GM19455 (cell line): ENCODE data around the gene BCL2L13.
"Not testable (repeated sequence)": the region's sequence is repeated elsewhere in the genome, so short reads cannot be mapped to it uniquely, and the experiment has no call there.

Source experiments
- ATAC-seq: cut with Tn5 transposase; IDR thresholded peaks from one replicate; pipeline ENCODE4 v1.9.1; 2021; ENCODE audit not compliant: unreplicated experiment

The BCL2L13 gene

DNA sequence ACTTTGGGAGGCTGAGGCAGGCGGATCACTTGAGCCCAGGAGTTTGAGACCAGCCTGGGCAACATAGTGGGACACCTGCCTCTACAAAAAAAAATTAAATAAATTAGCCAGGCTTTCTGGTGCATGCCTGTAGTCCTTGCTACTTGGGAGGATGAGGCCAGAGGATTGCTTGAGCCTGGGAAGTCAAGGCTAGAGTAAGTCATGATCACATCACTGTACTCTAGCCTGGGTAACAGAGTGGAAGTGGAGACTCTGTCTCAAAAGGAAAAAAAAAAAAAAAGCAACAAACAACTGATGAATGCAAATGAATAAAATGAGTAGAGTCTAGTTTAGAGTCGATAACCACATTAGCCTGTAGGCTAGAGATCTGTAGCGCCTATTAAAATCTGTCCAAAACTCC lies 3.9 kb upstream of the BCL2L13 start:
- no peak for ATAC-seq

DNA sequence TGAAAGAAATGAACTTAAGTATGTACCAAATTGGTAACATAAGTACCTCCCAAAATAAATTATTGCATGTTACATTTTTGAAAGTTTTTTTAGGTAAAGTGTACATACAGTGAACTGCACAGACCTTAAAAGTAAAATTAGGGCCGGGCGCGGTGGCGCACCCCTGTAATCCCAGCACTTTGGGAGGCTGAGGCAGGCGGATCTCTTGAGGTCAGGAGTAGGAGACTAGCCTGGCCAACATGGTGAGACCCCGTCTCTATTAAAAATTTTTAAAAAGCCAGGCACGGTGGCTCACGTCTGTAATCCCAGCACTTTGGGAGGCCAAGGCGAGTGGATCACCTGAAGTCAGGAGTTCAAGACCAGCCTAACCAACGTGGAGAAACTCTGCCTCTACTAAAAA lies 1.7 kb upstream of the BCL2L13 start:
- ATAC-seq, result not testable (repeated sequence)

DNA sequence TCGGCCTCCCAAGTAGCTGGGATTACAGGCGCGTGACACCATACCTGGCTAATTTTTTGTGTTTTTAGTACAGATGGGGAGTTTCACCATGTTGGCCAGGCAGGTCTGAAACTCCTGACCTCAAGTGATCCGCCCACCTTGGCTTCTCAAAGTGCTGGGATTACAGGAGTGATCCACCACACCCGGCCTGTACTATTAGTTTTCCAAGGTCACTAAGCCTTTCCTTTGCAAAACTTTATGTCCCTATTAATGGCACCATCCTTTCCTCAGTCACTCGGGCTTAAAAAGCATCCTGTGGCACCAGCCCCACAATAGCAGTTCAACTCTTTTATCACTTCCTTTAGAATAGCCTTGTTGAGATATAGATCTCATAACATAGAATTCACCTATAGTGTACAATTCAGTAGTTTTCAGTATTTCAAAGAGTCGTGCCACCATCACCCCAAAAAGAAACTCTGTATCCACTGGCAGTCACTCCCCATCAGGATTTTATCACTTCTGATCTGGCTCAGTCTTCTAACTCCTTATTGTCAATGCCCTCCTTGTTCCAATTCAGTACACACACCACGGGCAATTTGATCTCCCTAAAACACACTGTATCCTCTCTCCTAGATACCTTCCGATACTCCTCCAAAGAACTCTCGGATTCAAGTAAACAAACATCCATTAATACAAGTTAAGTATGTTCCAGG lies 921 bp upstream of the BCL2L13 start:
- no peak for ATAC-seq

DNA sequence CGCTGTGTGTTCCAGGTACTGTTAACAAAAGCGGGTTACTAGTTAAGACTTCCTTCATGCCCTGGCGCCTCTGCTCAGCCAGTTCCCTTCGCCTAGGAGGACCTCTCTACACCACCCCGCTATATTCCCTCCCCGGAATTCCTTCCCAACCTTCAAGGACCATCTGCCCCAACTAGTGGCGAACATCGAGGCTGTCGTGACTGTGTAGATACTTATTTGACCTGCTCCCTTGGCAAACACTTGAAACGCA lies 450 bp upstream of the BCL2L13 start:
- peak; percentile 12 for ATAC-seq

DNA sequence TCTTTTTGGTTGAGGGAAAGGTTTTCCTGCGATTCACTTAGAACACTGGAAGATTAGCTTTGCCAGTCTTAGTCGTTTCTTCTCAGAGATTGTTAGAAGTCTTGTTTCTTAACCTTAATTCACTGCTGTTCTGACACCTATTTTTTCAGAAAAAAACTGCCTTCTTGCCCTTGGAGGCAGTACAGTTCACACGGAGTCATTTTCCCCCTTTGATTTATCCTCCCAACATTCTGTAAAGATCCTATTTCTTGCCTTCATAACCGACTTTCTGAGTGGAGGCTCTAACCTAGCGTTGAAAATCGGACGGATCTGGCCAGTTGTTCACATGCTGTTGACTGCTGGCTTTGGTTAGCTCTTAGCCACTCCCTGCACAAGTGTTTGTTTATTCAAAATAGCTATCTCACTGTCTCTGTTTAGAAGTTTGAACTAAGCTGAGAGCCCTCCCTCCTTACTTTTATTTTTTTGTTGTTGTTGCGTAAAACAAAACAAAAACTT lies 737 bp downstream of the BCL2L13 start:
- no peak for ATAC-seq

DNA sequence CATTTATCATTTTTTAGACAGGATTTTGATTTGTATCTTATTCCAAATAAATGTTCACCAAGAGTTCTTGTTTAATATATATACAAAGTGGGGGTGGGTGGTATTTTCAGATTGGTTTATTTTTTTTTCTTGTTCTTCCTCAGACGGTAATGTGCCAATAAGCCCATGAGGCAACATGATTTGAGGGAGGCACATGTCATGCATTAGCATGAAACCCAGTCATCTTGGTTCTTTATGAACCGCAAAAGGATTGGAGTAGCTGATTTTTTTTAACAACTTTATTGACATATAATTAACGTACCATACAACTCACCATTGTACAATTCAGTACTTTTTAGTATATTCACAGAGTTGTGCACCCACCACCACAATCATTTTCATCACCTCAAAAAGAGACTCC lies 2.7 kb downstream of the BCL2L13 start:
- no peak for ATAC-seq

DNA sequence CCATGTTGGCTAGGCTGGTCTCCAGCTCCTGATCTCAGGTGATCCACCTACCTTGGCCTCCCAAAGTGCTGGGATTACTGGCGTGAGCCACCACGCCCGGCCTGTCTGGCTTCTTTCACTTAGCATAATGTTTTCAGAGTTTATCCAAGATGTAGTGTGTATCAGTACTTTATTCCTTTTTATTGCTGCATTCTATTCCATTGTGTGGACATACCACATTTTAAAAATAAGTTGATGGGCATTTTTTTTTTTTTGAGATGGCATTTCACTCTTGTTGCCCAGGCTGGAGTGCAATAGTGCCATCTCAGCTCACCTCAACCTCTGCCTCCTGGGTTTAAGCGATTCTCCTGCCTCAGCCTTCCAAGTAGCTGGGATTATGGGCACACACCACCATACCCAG lies 3.8 kb downstream of the BCL2L13 start:
- not testable (repeated sequence) for ATAC-seq

DNA sequence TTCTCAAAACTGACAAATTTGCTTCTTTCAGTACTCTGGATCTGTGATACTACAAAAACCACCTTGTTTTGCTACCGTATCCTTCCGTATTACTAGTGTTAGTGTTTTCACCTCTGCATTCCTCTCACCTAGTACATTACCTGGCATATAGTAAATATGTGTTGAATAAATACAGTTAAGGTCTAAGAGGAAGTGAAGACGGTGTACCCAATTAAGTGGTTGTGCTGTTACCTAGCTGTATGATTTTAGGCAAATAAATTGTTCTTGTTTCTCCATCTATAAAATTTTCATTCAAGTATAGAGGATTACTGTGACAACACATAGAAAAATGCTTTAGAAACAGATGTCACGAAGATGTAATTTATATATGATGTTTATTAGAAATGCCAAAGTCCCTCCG lies 8.9 kb downstream of the BCL2L13 start:
- ATAC-seq, result no peak

DNA sequence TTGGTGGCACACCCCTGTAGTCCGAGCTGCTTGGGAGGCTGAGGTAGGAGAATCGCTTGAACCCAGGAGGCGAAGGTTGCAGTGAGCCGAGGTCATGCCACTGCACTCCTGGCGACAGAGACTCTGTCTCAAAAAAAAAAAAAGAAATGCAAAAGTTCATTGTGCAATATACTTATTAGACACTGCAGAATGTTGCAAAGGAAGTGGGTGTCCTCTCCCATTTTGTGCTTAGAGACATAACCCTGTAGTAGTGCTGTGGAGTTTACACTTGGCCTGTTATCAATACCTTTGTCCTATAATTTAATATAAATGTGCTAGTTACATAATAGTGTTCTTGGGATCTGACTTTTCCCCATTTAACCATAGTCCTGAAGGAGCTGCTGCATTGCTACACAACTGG lies 9.4 kb downstream of the BCL2L13 start:
- no peak for ATAC-seq

DNA sequence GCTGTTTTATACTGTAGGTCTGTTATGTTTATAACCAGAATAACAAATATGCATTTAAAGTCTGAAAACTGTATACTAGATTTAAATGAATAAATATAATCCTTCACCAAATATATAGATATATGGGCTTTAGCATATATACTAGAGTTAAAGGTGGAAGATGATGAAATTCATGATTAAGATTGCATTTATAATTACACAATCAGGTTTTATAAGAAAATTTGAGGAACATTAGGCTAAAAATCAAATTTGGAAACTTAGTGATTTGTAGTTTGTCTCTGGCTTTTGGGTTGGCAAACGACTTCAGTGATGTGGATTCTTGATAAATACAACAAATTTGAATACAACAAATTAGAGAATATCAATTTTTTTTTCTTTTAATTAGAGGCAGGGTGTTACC lies 10.0 kb downstream of the BCL2L13 start:
- no peak for ATAC-seq

DNA sequence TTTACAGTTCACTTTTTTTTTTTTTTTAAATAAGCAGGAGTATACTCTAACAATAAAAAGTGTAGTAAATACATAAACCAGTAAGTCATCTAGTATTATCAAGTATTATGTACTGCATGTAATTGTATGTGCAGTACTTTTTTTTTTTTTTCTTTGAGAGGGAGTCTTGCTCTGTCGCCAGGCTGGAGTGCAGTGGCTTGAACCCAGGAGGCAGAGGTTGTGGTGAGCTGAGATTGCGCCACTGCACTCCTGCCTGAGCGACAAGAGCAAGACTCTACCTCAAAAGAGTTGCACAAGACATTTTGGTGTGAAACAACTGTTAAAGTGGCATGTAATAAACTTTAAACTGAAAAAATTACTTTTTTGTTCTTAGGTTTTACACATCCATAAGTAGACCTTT lies 16.7 kb downstream of the BCL2L13 start:
- no peak for ATAC-seq

DNA sequence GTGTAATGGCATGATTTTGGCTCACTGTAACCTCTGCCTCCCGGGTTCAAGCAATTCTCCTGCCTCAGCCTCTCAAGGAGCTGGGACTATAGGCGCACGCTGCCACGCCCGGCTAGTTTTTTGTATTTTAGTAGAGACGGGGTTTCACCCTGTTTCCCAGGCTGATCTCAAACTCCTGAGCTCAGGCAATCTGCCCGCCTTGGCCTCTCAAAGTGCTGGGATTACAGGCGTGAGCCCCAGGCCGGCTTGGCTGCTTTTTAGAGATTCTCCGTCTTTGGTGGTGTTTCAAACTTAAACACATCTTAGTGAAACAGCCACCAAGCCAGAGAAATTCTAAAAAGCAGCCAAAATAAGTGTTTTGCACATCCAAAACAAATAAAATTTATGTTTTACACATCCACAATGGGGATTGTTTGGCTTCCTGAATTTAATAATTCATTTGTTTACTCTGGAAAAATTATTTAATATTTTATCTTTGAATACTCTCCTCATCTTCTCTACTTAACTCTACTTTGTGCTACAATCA lies 18.4 kb downstream of the BCL2L13 start:
- no peak for ATAC-seq

DNA sequence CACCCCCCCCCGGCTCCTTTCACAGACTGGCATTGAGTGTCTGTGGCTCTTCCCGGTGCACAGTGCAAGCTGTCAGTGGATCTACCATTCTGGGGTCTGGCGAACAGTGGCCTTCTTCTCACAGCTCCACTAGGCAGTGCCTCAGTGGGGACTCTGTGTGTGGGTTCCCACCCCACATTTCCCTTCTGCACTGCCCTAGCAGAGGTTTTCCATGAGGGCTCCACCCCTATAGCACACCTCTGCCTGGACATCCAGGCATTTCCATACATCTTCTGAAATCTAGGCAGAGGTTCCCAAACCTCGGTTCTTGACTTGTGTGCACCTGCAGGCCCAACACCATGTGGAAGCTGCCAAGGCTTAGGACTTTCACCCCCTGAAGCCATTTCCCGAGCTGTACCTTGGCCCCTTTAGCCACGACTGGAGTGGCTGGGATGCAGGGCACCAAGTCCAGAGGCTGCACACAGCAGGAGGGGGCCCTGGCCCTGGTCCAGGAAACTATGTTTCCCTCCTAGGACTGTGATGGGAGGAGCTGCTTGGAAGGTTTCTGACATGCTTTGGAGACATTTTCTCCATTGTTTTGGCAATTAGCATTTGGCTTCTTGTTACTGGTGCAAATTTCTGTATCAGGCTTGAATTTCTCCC lies 26.0 kb downstream of the BCL2L13 start:
- no peak for ATAC-seq

DNA sequence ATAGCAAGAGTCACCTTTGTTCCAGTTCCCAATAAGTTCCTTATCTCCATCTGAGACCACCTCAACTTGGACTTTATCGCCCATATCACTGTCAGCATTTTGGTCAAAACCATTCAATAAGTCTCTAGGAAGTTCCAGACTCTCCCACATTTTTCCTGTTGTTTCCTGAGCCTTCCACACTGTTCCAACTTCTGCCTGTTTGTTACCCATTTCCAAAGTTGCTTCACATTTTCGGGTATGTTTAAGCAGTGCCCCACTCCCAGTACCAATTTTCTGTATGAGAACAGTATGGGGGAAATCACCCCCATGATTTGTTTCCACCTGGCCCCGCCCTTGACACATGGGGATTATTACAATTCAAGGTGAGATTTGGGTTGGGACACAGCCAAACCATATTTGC lies 26.7 kb downstream of the BCL2L13 start:
- ATAC-seq, result no peak

DNA sequence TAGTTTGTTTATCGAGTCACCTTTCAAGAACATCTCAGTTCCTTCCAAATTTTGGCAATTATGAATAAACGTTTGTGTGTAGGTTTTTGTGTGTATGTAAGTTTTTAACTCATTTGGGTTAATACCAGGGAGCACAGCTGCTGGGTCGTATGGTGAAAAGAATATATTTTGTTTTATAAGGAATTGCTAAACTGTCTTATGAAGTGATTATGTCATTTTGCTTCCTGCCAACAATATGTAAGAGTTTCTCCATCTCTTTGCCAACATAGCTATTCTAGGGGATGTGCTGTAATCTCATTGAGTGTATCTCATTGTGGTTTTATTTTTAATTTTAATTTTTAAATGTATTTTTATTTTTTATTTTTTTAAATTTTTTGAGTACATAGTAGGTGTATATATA lies 27.3 kb downstream of the BCL2L13 start:
- no peak for ATAC-seq

DNA sequence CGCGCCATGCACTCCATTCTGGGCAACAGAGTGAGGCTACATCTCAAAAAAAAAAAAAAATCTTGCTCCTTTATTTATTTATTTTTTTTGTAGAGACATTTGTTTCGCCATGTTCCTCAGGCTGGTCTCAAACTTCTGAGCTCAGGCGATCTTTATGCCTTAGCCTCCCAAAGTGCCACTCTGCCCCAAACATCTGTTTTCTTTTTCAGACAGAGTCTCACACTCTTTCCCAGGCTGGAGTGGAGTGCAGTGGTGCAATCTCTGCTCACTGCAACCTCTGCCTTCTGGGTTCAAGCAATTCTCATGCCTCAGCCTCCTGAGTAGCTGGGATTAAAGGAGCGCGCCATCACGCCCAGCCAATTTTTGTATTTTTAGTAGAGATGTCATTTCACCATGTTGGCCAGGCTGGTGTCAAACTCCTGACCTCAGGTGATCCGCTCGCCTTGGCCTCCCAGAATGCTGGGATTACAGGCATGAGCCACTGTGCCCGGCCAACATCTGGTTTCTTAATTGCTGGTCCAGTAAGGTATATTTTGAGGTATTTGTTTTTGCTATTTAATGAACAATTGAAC lies 33.0 kb downstream of the BCL2L13 start:
- ATAC-seq, result not testable (repeated sequence)

DNA sequence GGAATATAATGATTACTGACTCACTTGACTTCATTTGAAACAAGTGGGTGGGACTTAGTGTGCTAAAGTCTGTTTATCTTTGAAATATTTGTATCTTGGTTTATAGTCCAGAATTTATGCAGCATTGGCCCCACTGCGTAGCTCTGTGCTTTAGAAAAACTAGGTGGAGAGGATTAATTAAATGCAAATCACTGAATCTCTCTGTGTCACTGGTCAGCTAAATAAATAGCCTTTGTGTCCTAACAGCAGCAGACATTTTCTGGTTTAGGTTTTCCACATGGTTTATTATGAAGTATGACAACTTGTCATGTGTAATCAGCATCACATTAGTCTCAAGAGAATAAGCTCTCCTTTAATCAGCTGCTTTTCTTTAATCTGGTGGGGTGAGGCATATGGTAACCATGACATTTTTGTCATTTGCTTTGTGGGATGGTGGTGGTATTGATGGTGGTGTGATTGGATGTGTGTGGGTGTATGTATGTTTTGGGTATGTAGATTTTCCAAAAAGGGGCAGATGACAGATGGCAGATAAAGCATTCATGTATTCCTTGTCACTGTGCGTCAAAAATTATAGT lies 33.9 kb downstream of the BCL2L13 start:
- no peak for ATAC-seq

DNA sequence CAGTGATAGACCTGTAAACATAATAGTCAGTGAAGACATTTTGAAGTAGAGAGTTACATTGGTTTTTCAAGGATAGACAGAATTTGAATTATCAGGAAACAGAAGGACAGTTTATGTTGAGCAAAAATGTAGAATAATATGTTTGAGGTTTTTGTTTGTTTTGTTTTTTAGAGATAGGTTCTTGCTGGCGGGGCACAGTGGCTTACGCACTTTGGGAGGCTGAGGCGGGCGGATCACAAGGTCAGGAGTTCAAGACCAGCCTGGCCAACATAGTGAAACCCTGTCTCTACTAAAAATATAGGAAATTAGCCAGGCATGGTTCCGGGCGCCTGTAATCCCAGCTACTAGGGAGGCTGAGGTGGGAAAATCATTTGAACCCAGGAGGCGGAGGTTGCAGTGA lies 35.6 kb downstream of the BCL2L13 start:
- ATAC-seq, result no peak

DNA sequence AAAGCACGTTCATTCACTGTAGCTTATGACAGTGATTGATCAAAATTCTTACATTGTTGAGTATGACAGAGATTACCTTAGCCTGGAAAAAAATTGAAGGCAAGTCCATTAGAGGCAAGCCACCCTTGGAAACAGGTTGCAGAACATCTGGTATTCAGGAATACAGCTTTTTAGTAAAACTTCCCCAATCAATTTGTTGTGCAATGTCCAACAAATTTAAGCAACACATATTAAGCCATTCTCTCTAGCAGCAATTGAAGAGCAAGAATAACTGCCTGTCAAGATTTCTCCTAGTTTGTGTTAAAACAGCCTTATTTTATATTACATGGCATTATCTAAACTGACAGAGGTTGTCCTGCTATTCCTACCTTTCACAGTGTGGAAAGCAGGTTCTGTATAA lies 37.0 kb downstream of the BCL2L13 start:
- no peak for ATAC-seq

DNA sequence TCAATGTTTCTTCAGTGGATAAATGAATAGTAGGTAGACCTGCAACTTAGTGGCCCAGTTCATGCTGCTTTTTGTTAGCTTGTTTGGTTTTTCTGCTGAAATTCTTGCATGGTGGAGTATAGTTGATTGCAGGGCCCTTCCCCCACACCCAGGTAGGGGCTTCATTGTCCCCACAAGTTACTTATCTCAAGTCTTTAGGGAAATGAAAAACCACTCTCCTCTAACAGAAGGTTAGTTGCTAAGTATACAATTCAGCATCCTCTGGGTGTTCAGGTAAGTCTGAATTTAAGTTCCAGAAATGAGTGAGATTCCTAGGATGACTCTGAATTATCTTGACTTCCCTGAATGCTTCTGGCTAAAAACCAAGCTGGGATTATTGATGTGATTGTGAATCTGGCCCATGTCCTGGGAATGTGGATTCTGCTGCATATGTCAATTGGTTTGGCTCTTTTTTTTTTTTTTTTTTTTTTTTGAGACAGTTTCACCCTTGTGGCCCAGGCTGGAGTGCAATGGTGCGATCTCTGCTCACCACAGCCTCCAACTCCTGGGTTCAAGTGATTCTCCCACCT lies 40.3 kb downstream of the BCL2L13 start:
- no peak for ATAC-seq

DNA sequence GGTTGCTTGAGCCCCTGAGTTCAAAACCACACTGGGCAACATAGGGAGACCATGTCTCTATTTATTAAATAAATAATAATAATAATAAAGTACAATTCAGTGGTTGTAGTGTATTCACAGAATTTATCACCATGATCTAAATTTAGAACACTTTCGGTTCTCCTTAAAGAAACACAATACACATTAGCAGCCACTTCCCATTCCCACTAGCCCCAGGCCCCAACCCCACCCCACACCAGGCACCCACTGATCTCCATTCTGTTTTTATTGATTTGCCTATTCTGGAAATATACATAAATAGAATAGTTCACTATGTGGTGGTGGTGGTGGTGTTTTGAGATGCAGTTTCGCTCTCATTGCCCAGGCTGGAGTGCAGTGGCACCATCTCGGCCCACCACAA lies 45.7 kb downstream of the BCL2L13 start:
- no peak for ATAC-seq

DNA sequence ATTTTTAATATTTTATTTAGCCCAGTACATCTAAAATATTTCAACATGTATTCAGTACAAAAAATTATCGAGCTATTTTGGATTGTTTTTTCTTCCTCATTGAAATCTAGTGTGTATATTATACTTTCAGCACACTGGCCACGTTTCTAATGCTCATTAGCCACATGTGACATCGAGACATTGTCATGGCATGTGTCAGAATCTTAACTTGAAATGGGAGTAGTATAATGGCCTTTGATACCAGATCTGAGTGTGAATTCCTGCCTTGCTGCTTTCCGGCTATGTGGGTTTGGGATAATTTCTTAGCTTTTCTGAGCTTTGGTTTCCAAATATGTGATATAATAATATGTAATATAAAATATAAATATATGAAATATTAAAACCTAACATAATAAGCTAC lies 54.3 kb downstream of the BCL2L13 start:
- no peak for ATAC-seq
